Brain microvascular endothelial cell (primary cell): ENCODE results near the gene CLDN20.
"Not testable (repeated sequence)": the region's sequence is repeated elsewhere in the genome, so short reads cannot be mapped to it uniquely, and the experiment has no call there.

Experiments
- DNase-seq: peaks from one replicate; pipeline ENCODE4 v3.0.0-alpha.2; 2020
- H3K27ac ChIP-seq: fragments of 250-450 bp; sonication (Bioruptor Pico); 2 replicates; pipeline ENCODE4 v1.5.1; 2020; ENCODE audit warnings: mild to moderate bottlenecking, moderate library complexity
- H3K27me3 ChIP-seq: fragments of 250-450 bp; sonication (Bioruptor Pico); replicated peaks from 2 replicates; pipeline ENCODE4 v1.5.1; 2020; ENCODE audit warnings: mild to moderate bottlenecking
- H3K36me3 ChIP-seq: fragments of 250-450 bp; sonication (Bioruptor Pico); replicated peaks from 2 replicates; pipeline ENCODE4 v1.5.1; 2020; ENCODE audit warnings: mild to moderate bottlenecking
- H3K4me3 ChIP-seq: 2 replicates; pipeline ENCODE4 v1.5.1; 2011; ENCODE audit warnings: low read depth, mild to moderate bottlenecking, control low read depth, low read length, moderate library complexity
- CTCF ChIP-seq: IDR thresholded peaks from 2 replicates; pipeline ENCODE4 v1.5.1; 2011; ENCODE audit warnings: low read depth, mild to moderate bottlenecking, moderate library complexity, low read length, control low read depth, inconsistent platforms; ENCODE audit errors: missing control alignments
- in situ Hi-C: cut with HindIII; loops from 2 replicates; pipeline ENCODE4 v1.10.0; 2017; ENCODE audit warnings: low sequenced_read_pairs, low pct_ligation_motif_present

The CLDN20 gene

GRCh38 chr6:155263373-155264063 is at the start of gene CLDN20:
Gene CLDN20 (plus strand): TSS chr6:155264013. CDS start chr6:155275720, 11,707 bp downstream.
- H3K27ac ChIP-seq: no peak within 1 kb of the TSS

GRCh38 chr6:155215906-155216305 is 47.9 kb upstream of the CLDN20 start:
- Histone ChIP-seq H3K27me3 (no peaks in the 10 kb centered on the region), H3K4me3 (no peak overlapping the region), H3K27ac (no peak overlapping the region), H3K36me3 (no peaks in the 10 kb centered on the region)
- TF ChIP-seq CTCF: no peak
- in situ Hi-C loops: no loop called here
- DNase-seq: no peak

More at GRCh38 chr6:155263373-155264063, at the start of gene CLDN20:
- Histone ChIP-seq H3K27me3 (no peaks in the 10 kb centered on the region), H3K36me3 (peaks cover 21% of the 10 kb centered on the region), H3K4me3 (no peak within 1 kb of the TSS)
- DNase-seq: no peak
- in situ Hi-C loops: loop anchor here (25.0 kb wide), 1 partner anchor 326 kb away; no protein-coding TSS in a partner anchor
- no peak for TF ChIP-seq CTCF

- Histone ChIP-seq H3K4me3 (no peak overlapping the region), H3K36me3 (no peaks in the 10 kb centered on the region), H3K27me3 (no peaks in the 10 kb centered on the region), H3K27ac (no peak overlapping the region)
- no peak for DNase-seq
- no peak for TF ChIP-seq CTCF
- in situ Hi-C loops: no loop called here
Observed at GRCh38 chr6:155216312-155217046, 47.3 kb upstream of the CLDN20 start.

- in situ Hi-C loops, H3K36me3 ChIP-seq, DNase-seq, H3K27me3 ChIP-seq, H3K4me3 ChIP-seq, H3K27ac ChIP-seq: not testable (repeated sequence)
Observed at GRCh38 chr6:155218711-155219110, 45.1 kb upstream of the CLDN20 start.

GRCh38 chr6:155219299-155219698 is 44.5 kb upstream of the CLDN20 start:
- Histone ChIP-seq H3K27ac (no peak overlapping the region), H3K27me3 (no peaks in the 10 kb centered on the region), H3K4me3 (no peak overlapping the region), H3K36me3 (no peaks in the 10 kb centered on the region)
- no peak for DNase-seq
- no peak for TF ChIP-seq CTCF
- in situ Hi-C loops: no loop called here

- Histone ChIP-seq H3K27ac (no peak overlapping the region), H3K36me3 (no peaks in the 10 kb centered on the region), H3K4me3 (no peak overlapping the region), H3K27me3 (no peaks in the 10 kb centered on the region)
- in situ Hi-C loops: no loop called here
- TF ChIP-seq CTCF: no peak
- no peak for DNase-seq
Observed at GRCh38 chr6:155219858-155220301, 43.9 kb upstream of the CLDN20 start.
